ENCODE data around the gene KCNQ1. TPM values are rescaled to one million over a fixed set of nuclear protein-coding genes. Genes with fewer than 3 reads are reported as not detected.

The KCNQ1 gene
- total and polyA plus RNA-seq, 2 of the 13 experiments (the other 11 are each of a cell fraction or from before 2014, with no cell fraction given), result 0.02 to 0.08 TPM

- TF ChIP-seq ZFX (CRISPR knock-in tag; IDR thresholded peaks at IDR 0.05; ENCODE audit: low read depth) (peak; percentile 31; the same call in 1 of the 2 replicates), NCOA1 (CRISPR knock-in tag; IDR thresholded peaks at IDR 0.05) (no peak), ZNF232 (CRISPR knock-in tag; IDR thresholded peaks at IDR 0.05; ENCODE audit: borderline replicate concordance) (no peak), FOSL1 (CRISPR knock-in tag; IDR thresholded peaks at IDR 0.05; ENCODE audit: borderline replicate concordance) (0 out of 2 replicates have a peak, but pooled peaks have one; percentile 14), ZNF678 (CRISPR knock-in tag; IDR thresholded peaks at IDR 0.05) (no peak), ZNF543 (CRISPR knock-in tag; IDR thresholded peaks at IDR 0.05) (no peak), ZNF570 (CRISPR knock-in tag; IDR thresholded peaks at IDR 0.05; ENCODE audit: borderline replicate concordance) (no peak), HDAC2 (CRISPR knock-in tag; IDR thresholded peaks at IDR 0.05) (no peak), ZFAT (CRISPR knock-in tag; conservative IDR thresholded peaks at IDR 0.05) (no peak), PHF21A (CRISPR knock-in tag; IDR thresholded peaks at IDR 0.05) (peak; percentile 47; the same call in 1 of the 2 replicates), ZNF432 (CRISPR knock-in tag; IDR thresholded peaks at IDR 0.05; ENCODE audit: borderline replicate concordance) (no peak), PHF8 (CRISPR knock-in tag; IDR thresholded peaks at IDR 0.05) (peak; percentile 29; the same call in 1 of the 2 replicates), HNF4A (CRISPR knock-in tag; IDR thresholded peaks at IDR 0.05) (no peak), ASH2L (IDR thresholded peaks at IDR 0.05; ENCODE audit: insufficient read length, low read depth, low read length) (peak; percentile 8), ZNF296 (CRISPR knock-in tag; conservative IDR thresholded peaks at IDR 0.05) (no peak), SMC3 (IDR thresholded peaks at IDR 0.05; ENCODE audit: low read length) (peak; percentile 80), SOX6 (IDR thresholded peaks at IDR 0.05) (no peak), SOX6 (CRISPR knock-in tag; IDR thresholded peaks at IDR 0.05) (no peak), HMGXB4 (CRISPR knock-in tag; IDR thresholded peaks at IDR 0.05; ENCODE audit: borderline replicate concordance in 1 of 2, low read depth in 1 of 2) (0 out of 4 replicates have a peak, but pooled peaks of 1 of the 2 experiments have one; percentile 37), ZSCAN9 (CRISPR knock-in tag; IDR thresholded peaks at IDR 0.05; ENCODE audit: borderline replicate concordance) (peak; percentile 49; the same call in 1 of the 2 replicates), KLF11 (CRISPR knock-in tag; IDR thresholded peaks at IDR 0.05) (no peak)
- TF ChIP-seq, protein P1, sequence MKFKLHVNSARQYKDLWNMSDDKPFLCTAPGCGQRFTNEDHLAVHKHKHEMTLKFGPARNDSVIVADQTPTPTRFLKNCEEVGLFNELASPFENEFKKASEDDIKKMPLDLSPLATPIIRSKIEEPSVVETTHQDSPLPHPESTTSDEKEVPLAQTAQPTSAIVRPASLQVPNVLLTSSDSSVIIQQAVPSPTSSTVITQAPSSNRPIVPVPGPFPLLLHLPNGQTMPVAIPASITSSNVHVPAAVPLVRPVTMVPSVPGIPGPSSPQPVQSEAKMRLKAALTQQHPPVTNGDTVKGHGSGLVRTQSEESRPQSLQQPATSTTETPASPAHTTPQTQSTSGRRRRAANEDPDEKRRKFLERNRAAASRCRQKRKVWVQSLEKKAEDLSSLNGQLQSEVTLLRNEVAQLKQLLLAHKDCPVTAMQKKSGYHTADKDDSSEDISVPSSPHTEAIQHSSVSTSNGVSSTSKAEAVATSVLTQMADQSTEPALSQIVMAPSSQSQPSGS (CRISPR knock-in tag; IDR thresholded peaks at IDR 0.05), result no peak
- TF ChIP-seq, protein P2, sequence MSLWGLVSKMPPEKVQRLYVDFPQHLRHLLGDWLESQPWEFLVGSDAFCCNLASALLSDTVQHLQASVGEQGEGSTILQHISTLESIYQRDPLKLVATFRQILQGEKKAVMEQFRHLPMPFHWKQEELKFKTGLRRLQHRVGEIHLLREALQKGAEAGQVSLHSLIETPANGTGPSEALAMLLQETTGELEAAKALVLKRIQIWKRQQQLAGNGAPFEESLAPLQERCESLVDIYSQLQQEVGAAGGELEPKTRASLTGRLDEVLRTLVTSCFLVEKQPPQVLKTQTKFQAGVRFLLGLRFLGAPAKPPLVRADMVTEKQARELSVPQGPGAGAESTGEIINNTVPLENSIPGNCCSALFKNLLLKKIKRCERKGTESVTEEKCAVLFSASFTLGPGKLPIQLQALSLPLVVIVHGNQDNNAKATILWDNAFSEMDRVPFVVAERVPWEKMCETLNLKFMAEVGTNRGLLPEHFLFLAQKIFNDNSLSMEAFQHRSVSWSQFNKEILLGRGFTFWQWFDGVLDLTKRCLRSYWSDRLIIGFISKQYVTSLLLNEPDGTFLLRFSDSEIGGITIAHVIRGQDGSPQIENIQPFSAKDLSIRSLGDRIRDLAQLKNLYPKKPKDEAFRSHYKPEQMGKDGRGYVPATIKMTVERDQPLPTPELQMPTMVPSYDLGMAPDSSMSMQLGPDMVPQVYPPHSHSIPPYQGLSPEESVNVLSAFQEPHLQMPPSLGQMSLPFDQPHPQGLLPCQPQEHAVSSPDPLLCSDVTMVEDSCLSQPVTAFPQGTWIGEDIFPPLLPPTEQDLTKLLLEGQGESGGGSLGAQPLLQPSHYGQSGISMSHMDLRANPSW (CRISPR knock-in tag; IDR thresholded peaks at IDR 0.05; ENCODE audit: borderline replicate concordance), result no peak
- TF ChIP-seq, protein P3, sequence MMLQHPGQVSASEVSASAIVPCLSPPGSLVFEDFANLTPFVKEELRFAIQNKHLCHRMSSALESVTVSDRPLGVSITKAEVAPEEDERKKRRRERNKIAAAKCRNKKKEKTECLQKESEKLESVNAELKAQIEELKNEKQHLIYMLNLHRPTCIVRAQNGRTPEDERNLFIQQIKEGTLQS (CRISPR knock-in tag; IDR thresholded peaks at IDR 0.05), result 0 out of 2 replicates have a peak, but pooled peaks have one; percentile 28
Observed at GRCh38 chr11:2691991-2692875, 247.4 kb downstream of the KCNQ1 start (continued).

All from HepG2 (cell line).